Measurements from ENCODE around the gene APOB.

Gene APOB, protein sequence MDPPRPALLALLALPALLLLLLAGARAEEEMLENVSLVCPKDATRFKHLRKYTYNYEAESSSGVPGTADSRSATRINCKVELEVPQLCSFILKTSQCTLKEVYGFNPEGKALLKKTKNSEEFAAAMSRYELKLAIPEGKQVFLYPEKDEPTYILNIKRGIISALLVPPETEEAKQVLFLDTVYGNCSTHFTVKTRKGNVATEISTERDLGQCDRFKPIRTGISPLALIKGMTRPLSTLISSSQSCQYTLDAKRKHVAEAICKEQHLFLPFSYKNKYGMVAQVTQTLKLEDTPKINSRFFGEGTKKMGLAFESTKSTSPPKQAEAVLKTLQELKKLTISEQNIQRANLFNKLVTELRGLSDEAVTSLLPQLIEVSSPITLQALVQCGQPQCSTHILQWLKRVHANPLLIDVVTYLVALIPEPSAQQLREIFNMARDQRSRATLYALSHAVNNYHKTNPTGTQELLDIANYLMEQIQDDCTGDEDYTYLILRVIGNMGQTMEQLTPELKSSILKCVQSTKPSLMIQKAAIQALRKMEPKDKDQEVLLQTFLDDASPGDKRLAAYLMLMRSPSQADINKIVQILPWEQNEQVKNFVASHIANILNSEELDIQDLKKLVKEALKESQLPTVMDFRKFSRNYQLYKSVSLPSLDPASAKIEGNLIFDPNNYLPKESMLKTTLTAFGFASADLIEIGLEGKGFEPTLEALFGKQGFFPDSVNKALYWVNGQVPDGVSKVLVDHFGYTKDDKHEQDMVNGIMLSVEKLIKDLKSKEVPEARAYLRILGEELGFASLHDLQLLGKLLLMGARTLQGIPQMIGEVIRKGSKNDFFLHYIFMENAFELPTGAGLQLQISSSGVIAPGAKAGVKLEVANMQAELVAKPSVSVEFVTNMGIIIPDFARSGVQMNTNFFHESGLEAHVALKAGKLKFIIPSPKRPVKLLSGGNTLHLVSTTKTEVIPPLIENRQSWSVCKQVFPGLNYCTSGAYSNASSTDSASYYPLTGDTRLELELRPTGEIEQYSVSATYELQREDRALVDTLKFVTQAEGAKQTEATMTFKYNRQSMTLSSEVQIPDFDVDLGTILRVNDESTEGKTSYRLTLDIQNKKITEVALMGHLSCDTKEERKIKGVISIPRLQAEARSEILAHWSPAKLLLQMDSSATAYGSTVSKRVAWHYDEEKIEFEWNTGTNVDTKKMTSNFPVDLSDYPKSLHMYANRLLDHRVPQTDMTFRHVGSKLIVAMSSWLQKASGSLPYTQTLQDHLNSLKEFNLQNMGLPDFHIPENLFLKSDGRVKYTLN (N-terminal part only)

DNA sequence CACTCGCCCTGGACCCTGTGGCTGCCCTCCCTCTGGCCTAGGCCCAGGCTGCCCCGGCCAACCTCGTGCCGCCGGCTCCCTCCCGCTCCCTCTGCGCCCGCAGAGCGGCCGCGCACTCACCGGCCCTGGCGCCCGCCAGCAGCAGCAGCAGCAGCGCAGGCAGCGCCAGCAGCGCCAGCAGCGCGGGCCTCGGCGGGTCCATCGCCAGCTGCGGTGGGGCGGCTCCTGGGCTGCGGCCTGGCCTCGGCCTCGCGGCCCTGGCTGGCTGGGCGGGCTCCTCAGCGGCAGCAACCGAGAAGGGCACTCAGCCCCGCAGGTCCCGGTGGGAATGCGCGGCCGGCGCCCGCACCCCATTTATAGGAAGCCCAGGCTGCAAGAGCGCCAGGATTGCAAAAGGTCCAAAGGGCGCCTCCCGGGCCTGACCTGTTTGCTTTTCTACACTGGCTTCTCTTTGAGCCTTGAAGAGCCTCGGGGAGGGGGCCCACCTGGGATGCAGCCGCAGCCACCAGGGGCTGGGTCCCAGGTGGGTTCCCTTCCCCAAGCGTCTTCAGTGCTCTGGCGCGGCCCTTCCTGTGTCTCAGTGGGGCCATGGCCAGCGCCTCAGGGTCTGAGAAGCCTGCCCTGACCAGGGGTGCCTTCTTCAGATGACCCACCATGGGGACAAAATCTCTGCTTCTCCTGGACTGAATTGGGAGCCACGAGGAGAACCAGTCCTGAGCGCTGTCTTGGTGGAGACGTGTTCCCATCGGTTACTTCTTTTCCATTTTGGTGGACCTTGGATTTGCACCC lies at the start of gene APOB:
TSS of gene APOB (minus strand) at position 330 of the 789 bp plus-strand sequence. CDS start at position 202, 128 bp downstream.
- no peak for TF ChIP-seq CTCF (IDR thresholded peaks at IDR 0.05)
- no peak for TF ChIP-seq ZFX (IDR thresholded peaks at IDR 0.05; ENCODE audit: borderline replicate concordance)

DNA sequence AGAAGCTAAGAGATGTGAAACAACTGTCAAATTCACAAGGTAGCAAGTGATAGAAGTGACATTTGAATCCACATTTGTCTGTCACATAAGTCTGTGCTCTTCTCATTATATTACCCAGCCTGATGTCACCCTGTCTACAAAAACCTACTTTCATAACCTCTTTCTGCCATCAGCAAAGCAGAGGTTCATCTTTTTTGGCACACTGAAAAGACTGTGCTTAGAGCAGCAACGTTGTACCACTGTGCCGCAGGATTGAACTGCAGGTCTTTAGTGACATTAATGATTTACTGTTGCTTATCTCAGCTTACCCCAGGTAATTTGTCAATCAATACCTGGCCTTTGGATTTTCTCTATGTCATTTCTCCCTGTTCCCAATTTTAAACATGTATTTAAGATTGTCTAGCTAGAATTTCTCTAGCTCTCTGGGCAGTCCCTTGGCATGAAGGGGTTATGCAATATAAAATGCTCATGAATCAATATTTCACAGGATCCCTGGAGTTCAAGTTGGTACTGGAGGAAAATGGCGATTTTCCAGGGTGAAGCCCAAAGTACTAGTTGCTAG lies 48.5 kb upstream of the APOB start:
- no peak for TF ChIP-seq ZFX (IDR thresholded peaks at IDR 0.05; ENCODE audit: borderline replicate concordance)
- no peak for TF ChIP-seq CTCF (IDR thresholded peaks at IDR 0.05)
- H3K27ac ChIP-seq: no peak overlapping the region

More for the DNA sequence above, at the start of gene APOB:
- H3K27ac ChIP-seq: no peak within 1 kb of the TSS

GRCh38 chr2:21084401-21084800 lies 40.5 kb upstream of the APOB start:
- no peak overlapping the region for H3K27ac ChIP-seq
- no peak for TF ChIP-seq CTCF (IDR thresholded peaks at IDR 0.05)
- TF ChIP-seq ZFX (IDR thresholded peaks at IDR 0.05; ENCODE audit: borderline replicate concordance): no peak

DNA sequence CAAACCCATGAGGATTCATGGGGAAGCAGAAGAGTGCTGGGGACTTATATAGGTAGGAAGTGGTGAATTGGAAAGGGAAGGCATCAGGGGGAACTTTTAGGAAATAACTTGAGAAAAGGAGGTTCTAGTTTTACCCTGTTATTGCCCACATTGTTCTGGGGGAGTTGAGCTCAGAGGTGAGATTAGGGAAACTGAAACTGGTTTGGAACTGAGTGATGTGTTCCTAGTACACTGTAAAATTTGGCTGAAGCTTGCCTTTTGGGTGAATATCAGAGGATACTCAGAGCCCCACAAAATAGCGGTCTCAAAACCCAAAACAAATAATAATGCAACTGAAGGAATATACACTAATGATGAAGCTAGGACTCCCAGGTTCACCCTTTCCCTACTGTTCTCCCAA lies 39.6 kb upstream of the APOB start:
- TF ChIP-seq ZFX (IDR thresholded peaks at IDR 0.05; ENCODE audit: borderline replicate concordance) (no peak), CTCF (IDR thresholded peaks at IDR 0.05) (no peak)
- no peak overlapping the region for H3K27ac ChIP-seq

DNA sequence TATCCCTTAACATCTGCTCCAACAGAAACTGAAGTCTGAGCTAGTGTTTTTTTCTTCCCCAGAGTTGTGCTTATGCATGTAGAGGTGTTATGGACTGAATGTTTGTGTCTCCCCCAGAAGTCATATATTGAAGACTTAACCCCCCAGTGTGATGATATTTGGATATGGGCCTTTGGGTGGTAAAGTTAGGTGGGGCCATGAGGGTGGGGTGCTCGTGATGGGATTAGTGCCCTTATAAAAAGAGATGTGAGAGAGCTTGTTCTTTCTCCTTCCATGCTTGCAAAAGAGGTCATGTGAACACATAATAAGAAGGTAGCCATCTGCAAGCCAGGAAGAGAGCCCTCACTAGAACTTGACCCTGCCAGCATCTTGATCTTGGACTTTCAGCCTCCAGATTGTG lies 34.4 kb upstream of the APOB start:
- TF ChIP-seq ZFX (IDR thresholded peaks at IDR 0.05; ENCODE audit: borderline replicate concordance) (no peak), CTCF (IDR thresholded peaks at IDR 0.05) (no peak)
- no peak overlapping the region for H3K27ac ChIP-seq
